ENCODE results near the gene SCPEP1. TPM values are rescaled to one million over a fixed set of nuclear protein-coding genes. Genes with fewer than 3 reads are reported as not detected.

The SCPEP1 gene
- total RNA-seq, 4 donors from 2014 or later = 37.7 to 58.0 (median 48.2) TPM

DNA sequence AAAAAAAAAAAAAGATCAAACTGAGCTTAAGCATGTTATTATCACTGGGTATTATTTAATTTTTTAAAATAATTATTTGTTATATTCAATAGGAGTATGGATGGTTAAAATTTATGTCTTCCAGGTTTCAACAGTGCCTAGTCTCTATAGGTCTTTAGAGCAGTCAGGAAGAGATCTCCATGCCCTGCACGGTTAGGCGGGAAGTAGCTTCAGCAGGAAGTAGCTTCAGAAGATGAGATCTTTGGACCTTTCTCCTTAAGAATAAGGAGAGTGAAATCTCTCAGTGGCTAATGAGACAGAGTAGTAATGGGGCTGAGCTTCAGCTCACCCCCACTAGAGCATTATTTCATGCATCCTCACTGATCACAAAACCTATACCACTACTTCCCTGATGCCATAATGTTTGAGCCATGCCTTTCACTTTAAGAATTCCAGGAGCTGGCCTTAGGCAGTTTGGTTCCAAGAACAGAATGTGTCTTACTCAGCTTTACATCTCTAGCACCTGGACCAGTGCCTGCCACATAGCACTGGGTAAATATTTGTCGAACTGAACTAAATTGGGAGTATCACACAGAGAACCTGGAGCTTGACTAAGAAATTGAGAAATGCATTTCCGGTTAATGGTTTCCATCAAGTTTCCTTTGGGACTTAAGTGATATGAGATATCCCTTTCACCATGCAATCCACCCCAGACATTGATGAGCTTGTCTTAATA is 43.5 kb downstream of the SCPEP1 start:
- no peaks in the 10 kb centered on the region for H3K9me3 ChIP-seq
- no peak overlapping the region for H3K4me3 ChIP-seq
- no peak overlapping the region for H3K27ac ChIP-seq
- intact Hi-C loops (cut with DNase I; ENCODE audit: low total_unique reads) = no loop called here
- no peaks in the 10 kb centered on the region for H3K4me1 ChIP-seq
- H3K36me3 ChIP-seq = no peaks in the 10 kb centered on the region
- no peaks in the 10 kb centered on the region for H3K27me3 ChIP-seq
- no peak for DNase-seq
- TF ChIP-seq, protein P1, sequence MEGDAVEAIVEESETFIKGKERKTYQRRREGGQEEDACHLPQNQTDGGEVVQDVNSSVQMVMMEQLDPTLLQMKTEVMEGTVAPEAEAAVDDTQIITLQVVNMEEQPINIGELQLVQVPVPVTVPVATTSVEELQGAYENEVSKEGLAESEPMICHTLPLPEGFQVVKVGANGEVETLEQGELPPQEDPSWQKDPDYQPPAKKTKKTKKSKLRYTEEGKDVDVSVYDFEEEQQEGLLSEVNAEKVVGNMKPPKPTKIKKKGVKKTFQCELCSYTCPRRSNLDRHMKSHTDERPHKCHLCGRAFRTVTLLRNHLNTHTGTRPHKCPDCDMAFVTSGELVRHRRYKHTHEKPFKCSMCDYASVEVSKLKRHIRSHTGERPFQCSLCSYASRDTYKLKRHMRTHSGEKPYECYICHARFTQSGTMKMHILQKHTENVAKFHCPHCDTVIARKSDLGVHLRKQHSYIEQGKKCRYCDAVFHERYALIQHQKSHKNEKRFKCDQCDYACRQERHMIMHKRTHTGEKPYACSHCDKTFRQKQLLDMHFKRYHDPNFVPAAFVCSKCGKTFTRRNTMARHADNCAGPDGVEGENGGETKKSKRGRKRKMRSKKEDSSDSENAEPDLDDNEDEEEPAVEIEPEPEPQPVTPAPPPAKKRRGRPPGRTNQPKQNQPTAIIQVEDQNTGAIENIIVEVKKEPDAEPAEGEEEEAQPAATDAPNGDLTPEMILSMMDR (IDR thresholded peaks at IDR 0.05) = no peak
- TF ChIP-seq POLR2A (IDR thresholded peaks at IDR 0.05) = no peak

DNA sequence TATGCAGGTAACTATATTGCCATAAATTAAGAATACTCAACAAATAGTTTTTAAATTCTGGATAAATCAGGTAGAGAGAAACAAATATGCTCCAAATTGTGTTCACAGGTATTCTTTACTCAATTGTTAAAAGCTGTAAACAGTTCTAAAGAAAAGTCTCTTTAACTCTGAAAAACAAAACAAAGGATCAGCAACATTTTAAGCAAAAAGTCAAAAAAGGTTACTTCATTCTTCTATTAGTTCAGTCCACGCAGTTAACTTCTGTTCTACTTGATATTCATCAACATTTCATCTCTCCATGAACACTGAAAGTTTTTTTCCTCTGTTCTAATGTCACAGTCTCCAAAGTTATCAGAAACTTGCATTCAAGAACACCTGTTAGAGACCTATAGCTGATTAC is 47.9 kb downstream of the SCPEP1 start:
- Histone ChIP-seq H3K27me3 (no peaks in the 10 kb centered on the region), H3K9me3 (no peaks in the 10 kb centered on the region), H3K4me1 (no peaks in the 10 kb centered on the region), H3K4me3 (no peak overlapping the region), H3K36me3 (no peaks in the 10 kb centered on the region), H3K27ac (no peak overlapping the region)
- TF ChIP-seq, protein P1 (IDR thresholded peaks at IDR 0.05) = no peak
- TF ChIP-seq POLR2A (IDR thresholded peaks at IDR 0.05) = no peak
- DNase-seq = no peak
- intact Hi-C loops (cut with DNase I; ENCODE audit: low total_unique reads) = no loop called here

DNA sequence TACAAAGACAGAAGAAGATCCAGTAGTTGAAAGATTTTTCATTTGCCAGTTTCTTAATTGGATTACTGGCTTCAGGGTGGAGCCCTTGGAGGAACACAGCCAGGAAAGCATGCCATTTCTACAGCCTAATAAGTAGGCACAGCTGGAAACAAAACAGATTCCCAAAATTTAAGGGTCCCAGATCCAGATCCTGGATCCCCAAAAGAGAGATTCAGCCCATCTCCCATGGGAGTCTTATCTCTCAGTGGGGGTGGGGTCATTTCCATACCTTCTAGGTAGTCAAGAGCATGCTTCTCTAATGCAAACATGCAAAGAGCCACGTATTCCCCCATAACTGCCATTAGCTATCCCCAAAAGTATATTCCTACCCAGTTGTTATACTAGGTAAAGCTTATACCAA is 49.9 kb downstream of the SCPEP1 start:
- no peaks in the 10 kb centered on the region for H3K9me3 ChIP-seq
- DNase-seq = no peak
- TF ChIP-seq, protein P1 (IDR thresholded peaks at IDR 0.05) = no peak
- no peak for TF ChIP-seq POLR2A (IDR thresholded peaks at IDR 0.05)
- no peaks in the 10 kb centered on the region for H3K4me1 ChIP-seq
- no peaks in the 10 kb centered on the region for H3K27me3 ChIP-seq
- H3K27ac ChIP-seq = no peak overlapping the region
- H3K36me3 ChIP-seq = no peaks in the 10 kb centered on the region
- no peak overlapping the region for H3K4me3 ChIP-seq
- intact Hi-C loops (cut with DNase I; ENCODE audit: low total_unique reads) = no loop called here

DNA sequence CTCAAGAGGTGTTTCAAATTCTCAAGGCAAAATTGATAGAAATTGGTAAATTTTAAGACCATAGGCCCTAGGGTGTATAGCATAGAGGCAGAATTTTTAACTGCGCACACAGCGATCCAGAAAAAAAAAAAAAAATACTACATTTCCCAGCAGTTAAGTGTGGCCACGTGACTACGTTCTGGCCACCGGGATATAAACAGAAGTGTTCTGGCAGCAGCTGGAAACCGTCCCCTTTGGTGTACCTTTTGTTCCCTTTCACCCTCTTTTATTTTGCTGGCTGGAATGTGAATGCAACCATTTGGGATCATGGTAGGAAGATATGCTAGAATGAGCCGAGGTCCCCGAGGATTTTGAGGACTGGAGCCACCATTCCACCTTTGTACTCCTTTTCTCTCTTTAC is 54.4 kb downstream of the SCPEP1 start:
- Histone ChIP-seq H3K9me3 (no peaks in the 10 kb centered on the region), H3K27me3 (no peaks in the 10 kb centered on the region), H3K27ac (no peak overlapping the region), H3K36me3 (no peaks in the 10 kb centered on the region), H3K4me3 (no peak overlapping the region), H3K4me1 (no peaks in the 10 kb centered on the region)
- DNase-seq = no peak
- TF ChIP-seq POLR2A (IDR thresholded peaks at IDR 0.05) = no peak
- TF ChIP-seq, protein P1 (IDR thresholded peaks at IDR 0.05) = no peak
- intact Hi-C loops (cut with DNase I; ENCODE audit: low total_unique reads) = no loop called here

DNA sequence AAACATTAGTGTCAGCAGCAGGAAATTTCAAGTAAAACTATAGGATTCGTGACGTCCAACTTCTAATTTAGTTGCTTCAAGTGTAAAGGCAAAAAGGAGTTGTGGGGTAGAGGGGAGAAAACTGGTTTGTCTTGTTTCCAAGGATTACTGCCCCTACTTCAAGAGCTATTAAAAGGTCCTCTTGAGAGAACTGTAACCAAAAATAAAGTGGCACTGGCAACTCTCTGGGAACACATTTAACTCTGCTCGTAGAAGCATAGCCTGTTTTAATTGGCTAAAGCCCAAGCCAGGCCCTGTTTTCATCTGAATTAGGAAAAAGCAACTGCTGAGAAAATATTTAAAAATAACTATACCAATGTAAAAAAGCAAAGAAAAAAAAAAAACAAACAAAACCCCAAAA is 55.4 kb downstream of the SCPEP1 start:
- no peak overlapping the region for H3K27ac ChIP-seq
- TF ChIP-seq, protein P1 (IDR thresholded peaks at IDR 0.05) = no peak
- TF ChIP-seq POLR2A (IDR thresholded peaks at IDR 0.05) = no peak
- no peaks in the 10 kb centered on the region for H3K9me3 ChIP-seq
- DNase-seq = no peak
- intact Hi-C loops (cut with DNase I; ENCODE audit: low total_unique reads) = no loop called here
- no peaks in the 10 kb centered on the region for H3K36me3 ChIP-seq
- H3K4me3 ChIP-seq = no peak overlapping the region
- no peaks in the 10 kb centered on the region for H3K27me3 ChIP-seq
- no peaks in the 10 kb centered on the region for H3K4me1 ChIP-seq
